ENCODE data around the gene BEND6.

Gene BEND6

DNA sequence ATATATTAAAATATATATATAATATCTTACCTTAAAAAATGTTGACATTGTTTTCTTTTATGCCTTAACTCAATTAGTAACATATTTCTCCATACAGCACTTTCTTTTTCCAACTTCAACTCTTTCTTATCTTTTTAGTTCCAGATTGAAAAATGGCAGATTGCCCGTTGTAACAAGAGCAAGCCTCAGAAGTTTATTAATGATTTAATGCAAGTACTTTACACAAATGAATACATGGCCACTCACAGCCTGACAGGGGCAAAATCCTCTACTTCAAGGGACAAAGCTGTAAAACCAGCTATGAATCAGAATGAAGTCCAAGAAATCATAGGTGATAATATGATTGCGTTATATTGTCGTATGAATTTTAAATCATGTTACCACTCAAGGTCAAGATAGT, 62.2 kb downstream of the BEND6 start:
- Histone ChIP-seq H3K4me3 (ENCODE audit: low read depth, low read length) (no peak overlapping the region), H3K27me3 (replicated peaks) (no peaks in the 10 kb centered on the region), H3K36me3 (replicated peaks) (no peaks in the 10 kb centered on the region), H3K27ac (no peak overlapping the region)
- DNase-seq, result no peak
- in situ Hi-C loops (cut with HindIII; ENCODE audit: low pct_ligation_motif_present, low sequenced_read_pairs), result no loop called here
- TF ChIP-seq CTCF (IDR thresholded peaks at IDR 0.05; ENCODE audit: low read depth, low read length, missing control alignments), result no peak

GRCh38 chr6:57017841-57018240, 62.9 kb downstream of the BEND6 start:
- DNase-seq, result no peak
- no peak overlapping the region for H3K27ac ChIP-seq
- no peaks in the 10 kb centered on the region for H3K27me3 ChIP-seq (replicated peaks)
- no peak for TF ChIP-seq CTCF (IDR thresholded peaks at IDR 0.05; ENCODE audit: low read depth, low read length, missing control alignments)
- H3K4me3 ChIP-seq (ENCODE audit: low read depth, low read length), result no peak overlapping the region
- no peaks in the 10 kb centered on the region for H3K36me3 ChIP-seq (replicated peaks)
- in situ Hi-C loops (cut with HindIII; ENCODE audit: low pct_ligation_motif_present, low sequenced_read_pairs), result no loop called here

DNA sequence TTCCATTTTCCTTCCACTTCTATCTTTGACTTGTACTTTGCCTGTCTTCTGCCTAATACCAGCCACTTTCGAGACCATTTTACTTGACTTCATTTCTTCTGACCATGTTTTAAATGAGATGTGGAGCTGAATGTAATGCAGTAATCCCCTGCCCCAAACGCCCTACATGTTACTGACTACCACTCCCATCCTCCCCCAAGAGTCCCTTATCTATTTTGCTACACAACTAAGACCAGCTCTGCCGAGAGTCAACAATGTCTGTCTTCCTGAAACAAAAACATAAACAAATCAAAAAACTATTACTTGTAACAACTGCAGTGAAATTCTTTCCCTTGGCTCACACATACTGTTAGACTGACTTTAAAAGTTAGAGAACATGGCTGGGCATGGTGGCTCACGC, 64.5 kb downstream of the BEND6 start:
- H3K27ac ChIP-seq, result no peak overlapping the region
- H3K27me3 ChIP-seq (replicated peaks), result no peaks in the 10 kb centered on the region
- in situ Hi-C loops (cut with HindIII; ENCODE audit: low pct_ligation_motif_present, low sequenced_read_pairs), result no loop called here
- H3K36me3 ChIP-seq (replicated peaks), result no peaks in the 10 kb centered on the region
- no peak overlapping the region for H3K4me3 ChIP-seq (ENCODE audit: low read depth, low read length)
- no peak for DNase-seq
- no peak for TF ChIP-seq CTCF (IDR thresholded peaks at IDR 0.05; ENCODE audit: low read depth, low read length, missing control alignments)

DNA sequence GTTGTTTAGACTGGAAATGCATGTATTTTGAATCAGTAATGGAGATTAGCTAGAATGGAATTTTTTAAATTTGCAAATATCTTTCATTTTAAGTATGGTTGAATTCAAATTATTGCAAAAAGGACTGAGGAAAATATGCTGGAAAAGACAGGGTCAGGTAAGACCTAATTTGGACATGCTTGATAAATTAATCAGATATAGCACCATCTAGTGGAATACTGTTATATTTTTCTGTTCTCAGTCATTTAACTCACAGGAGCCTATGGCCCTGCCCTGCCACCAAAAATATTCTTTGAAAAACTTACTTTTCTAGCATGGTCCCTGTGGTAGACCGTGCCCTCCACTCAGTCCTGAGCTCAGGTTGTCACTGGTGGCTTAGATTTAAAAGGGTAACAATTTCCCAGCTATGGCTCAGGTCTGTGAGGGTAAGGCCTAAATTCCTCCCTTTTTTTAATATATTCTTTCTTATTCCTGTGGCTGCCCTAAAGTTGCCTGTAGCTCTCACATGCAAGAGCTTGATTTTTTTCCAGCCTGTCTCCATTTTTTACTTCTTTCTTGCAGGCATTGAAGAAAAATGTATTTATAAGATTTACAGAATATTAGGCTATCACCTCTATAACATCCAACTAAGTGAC, 66.3 kb downstream of the BEND6 start:
- no peaks in the 10 kb centered on the region for H3K36me3 ChIP-seq (replicated peaks)
- DNase-seq, result no peak

DNA sequence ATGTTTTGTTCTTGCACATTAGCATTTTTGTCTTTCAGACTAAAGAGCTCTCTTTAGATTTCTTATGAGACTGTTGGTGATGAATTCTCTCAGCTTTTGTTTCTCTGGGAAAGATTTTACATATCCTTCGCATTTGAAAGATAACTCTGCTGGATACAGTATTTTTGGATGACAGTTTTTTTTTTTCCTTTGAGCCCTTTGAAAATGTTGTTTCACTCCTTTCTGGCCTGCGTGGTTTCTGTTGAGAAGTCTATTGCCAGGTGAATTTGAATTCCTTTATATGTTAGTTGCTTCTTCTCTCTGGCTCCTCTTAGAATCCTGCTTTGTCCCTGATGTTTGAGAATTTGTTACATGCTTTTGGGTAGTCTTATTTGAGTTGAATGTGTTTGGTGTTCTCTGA, 69.4 kb downstream of the BEND6 start:
- TF ChIP-seq CTCF (IDR thresholded peaks at IDR 0.05; ENCODE audit: low read depth, low read length, missing control alignments), result no peak
- Histone ChIP-seq H3K27me3 (replicated peaks) (no peaks in the 10 kb centered on the region), H3K36me3 (replicated peaks) (no peaks in the 10 kb centered on the region), H3K4me3 (ENCODE audit: low read depth, low read length) (no peak overlapping the region), H3K27ac (no peak overlapping the region)
- no peak for DNase-seq
- in situ Hi-C loops (cut with HindIII; ENCODE audit: low pct_ligation_motif_present, low sequenced_read_pairs), result no loop called here

More for the DNA sequence above, 66.3 kb downstream of the BEND6 start:
- in situ Hi-C loops (cut with HindIII; ENCODE audit: low pct_ligation_motif_present, low sequenced_read_pairs), result no loop called here
- Histone ChIP-seq H3K27me3 (replicated peaks) (no peaks in the 10 kb centered on the region), H3K4me3 (ENCODE audit: low read depth, low read length) (no peak overlapping the region), H3K27ac (no peak overlapping the region)
- peak; percentile 50 for TF ChIP-seq CTCF (IDR thresholded peaks at IDR 0.05; ENCODE audit: low read depth, low read length, missing control alignments)

DNA sequence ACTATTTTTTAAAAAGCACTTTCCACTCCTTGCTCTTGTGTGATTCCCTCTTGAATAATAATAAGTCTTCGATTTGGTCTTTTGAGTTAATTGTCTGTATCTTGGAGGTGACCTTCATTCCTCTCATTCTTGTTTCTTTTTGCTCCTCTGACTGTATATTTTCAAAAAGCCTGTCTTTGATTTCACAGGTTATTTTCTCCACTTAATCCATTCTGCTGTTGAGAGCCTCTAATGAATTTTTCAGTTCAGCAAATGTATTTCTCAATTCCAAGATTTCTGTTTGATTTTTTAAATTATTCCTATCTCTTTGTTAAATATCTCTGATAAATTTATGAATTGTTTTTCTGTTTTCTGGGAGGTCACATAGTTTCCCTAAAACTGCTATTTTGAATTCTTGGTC, 69.9 kb downstream of the BEND6 start:
- no peaks in the 10 kb centered on the region for H3K27me3 ChIP-seq (replicated peaks)
- TF ChIP-seq CTCF (IDR thresholded peaks at IDR 0.05; ENCODE audit: low read depth, low read length, missing control alignments), result no peak
- no peak overlapping the region for H3K4me3 ChIP-seq (ENCODE audit: low read depth, low read length)
- DNase-seq, result no peak
- H3K36me3 ChIP-seq (replicated peaks), result no peaks in the 10 kb centered on the region
- in situ Hi-C loops (cut with HindIII; ENCODE audit: low pct_ligation_motif_present, low sequenced_read_pairs), result no loop called here
- H3K27ac ChIP-seq, result no peak overlapping the region

Data from brain microvascular endothelial cell (primary cell).